ENCODE data around the gene NPR2. TPM values are rescaled to one million over a fixed set of nuclear protein-coding genes. Genes with fewer than 3 reads are reported as not detected.

Gene NPR2
- polyA plus RNA-seq, 3 donors: 0.48 TPM; not detected in 2

DNA sequence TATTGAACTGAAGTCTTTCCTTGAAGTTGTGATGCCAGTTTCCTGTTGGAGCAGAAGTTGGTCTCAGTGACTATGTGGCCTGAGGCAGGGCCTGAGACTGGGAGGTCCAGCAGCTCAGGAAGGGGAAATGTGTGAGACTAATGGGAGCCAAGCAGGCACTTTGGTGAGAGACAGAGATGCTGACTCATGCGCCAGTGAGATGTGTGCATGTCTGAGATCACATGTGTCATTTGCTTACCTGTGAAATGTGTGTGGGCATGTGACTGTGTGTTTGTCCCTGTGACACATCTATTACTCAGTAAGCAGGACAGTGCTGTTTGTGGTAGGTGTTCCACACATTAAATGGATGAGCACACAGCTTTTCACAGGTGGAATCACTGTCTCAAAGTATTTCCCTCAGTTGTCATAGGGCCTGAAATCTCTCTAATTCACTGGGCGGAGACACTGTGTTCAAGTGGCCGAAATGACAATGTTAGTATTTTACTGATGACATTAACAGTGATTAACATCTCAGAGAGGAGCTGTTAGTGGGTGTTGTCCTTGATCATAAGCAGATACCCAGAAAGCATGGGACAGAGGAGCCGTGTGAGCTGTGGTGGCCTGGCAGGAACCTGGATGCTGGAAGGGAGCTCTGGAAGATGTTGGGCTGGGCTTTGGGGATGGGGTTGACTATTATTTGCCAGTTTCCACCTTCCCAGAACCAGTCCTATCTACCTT is 7.4 kb downstream of the NPR2 start:
- Histone ChIP-seq H4K20me1 (ENCODE audit: insufficient read depth, low read length) (no peaks in the 10 kb centered on the region), H3K9me3 (replicated peaks in 1 of 2; ENCODE audit: control insufficient read depth in 1 of 2, insufficient read depth in 1 of 2, low read length in 2 of 2) (no peaks in the 10 kb centered on the region), H3K36me3 (replicated peaks in 1 of 2; ENCODE audit: control insufficient read depth in 1 of 2, insufficient read depth in 2 of 2, low read length in 2 of 2) (no peaks in the 10 kb centered on the region), H3K9ac (ENCODE audit: insufficient read depth, low read length, poor library complexity, severe bottlenecking) (no peak overlapping the region), H3K4me3 (replicated peaks in 1 of 3; ENCODE audit: low read depth in 2 of 3, low read length in 3 of 3) (no peak overlapping the region), H3K4me2 (replicated peaks; ENCODE audit: extremely low read depth, low read length, poor library complexity, severe bottlenecking) (no peak overlapping the region), H3K4me1 (ENCODE audit: control insufficient read depth in 1 of 2, insufficient read depth in 2 of 2, low read length in 2 of 2) (no peaks in the 10 kb centered on the region), H3K27ac (ENCODE audit: low read depth in 1 of 2, low read length in 2 of 2) (no peak overlapping the region), H2AFZ (ENCODE audit: insufficient read depth, low read depth, low read length, poor library complexity, severe bottlenecking) (no peak overlapping the region), H3K79me2 (ENCODE audit: insufficient read depth, low read length) (no peaks in the 10 kb centered on the region), H3K27me3 (ENCODE audit: control insufficient read depth in 2 of 2, insufficient read depth in 2 of 2, low read length in 2 of 2) (no peaks in the 10 kb centered on the region)
- TF ChIP-seq, protein P1, sequence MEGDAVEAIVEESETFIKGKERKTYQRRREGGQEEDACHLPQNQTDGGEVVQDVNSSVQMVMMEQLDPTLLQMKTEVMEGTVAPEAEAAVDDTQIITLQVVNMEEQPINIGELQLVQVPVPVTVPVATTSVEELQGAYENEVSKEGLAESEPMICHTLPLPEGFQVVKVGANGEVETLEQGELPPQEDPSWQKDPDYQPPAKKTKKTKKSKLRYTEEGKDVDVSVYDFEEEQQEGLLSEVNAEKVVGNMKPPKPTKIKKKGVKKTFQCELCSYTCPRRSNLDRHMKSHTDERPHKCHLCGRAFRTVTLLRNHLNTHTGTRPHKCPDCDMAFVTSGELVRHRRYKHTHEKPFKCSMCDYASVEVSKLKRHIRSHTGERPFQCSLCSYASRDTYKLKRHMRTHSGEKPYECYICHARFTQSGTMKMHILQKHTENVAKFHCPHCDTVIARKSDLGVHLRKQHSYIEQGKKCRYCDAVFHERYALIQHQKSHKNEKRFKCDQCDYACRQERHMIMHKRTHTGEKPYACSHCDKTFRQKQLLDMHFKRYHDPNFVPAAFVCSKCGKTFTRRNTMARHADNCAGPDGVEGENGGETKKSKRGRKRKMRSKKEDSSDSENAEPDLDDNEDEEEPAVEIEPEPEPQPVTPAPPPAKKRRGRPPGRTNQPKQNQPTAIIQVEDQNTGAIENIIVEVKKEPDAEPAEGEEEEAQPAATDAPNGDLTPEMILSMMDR (IDR thresholded peaks at IDR 0.05): no peak
- intact Hi-C loops (cut with micrococcal nuclease): no loop called here
- Mint-ChIP-seq H3K9me3 (no peaks in the 10 kb centered on the region), H3K27me3 (ENCODE audit: low read depth in 3 of 3) (peaks cover 2 to 6% (median 3%) of the 10 kb centered on the region in 3 donors), H3K4me3 (no peak overlapping the region), H3K4me1 (peaks cover 6% of the 10 kb centered on the region), H3K36me3 (no peaks in the 10 kb centered on the region), H3K27ac (peak overlapping the region in 1 of 7 donors; percentile 51)
- WGBS (ENCODE audit: insufficient coverage): 81% methylated on average over 3 of the region's 4 CpGs
- DNase-seq: peak in 1 of 3 donors; percentile 35

DNA sequence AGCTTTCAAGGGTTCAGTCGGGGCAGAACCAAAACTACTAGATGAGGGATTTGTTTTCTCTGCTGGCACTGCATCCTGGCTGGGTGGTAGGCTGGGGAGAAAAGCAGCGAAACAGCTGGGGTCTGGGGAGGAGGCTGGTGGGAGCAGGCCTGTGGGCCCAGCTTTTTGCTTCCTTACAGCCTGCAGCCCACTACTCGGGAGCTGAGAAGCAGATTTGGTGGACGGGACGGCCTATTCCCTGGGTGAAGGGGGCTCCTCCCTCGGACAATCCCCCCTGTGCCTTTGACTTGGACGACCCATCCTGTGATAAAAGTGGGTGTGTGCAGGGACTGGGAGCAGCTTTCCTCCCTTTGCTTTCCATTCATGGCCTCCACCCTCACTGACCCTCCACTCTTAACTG is 9.1 kb downstream of the NPR2 start:
- H3K4me1 Mint-ChIP-seq: peaks cover 3% of the 10 kb centered on the region

More for the DNA sequence above, 9.1 kb downstream of the NPR2 start:
- WGBS (ENCODE audit: insufficient coverage): 100% methylated on average over 2 of the region's 7 CpGs
- H4K20me1 ChIP-seq (ENCODE audit: insufficient read depth, low read length): no peaks in the 10 kb centered on the region
- H3K4me3 Mint-ChIP-seq: no peak overlapping the region
- no peaks in the 10 kb centered on the region for H3K9me3 Mint-ChIP-seq
- intact Hi-C loops (cut with micrococcal nuclease): no loop called here
- no peak overlapping the region for H2AFZ ChIP-seq (ENCODE audit: insufficient read depth, low read depth, low read length, poor library complexity, severe bottlenecking)
- H3K4me2 ChIP-seq (replicated peaks; ENCODE audit: extremely low read depth, low read length, poor library complexity, severe bottlenecking): no peak overlapping the region
- no peak overlapping the region for H3K27ac Mint-ChIP-seq
- no peaks in the 10 kb centered on the region for H3K9me3 ChIP-seq (replicated peaks in 1 of 2; ENCODE audit: control insufficient read depth in 1 of 2, insufficient read depth in 1 of 2, low read length in 2 of 2)
- no peaks in the 10 kb centered on the region for H3K36me3 Mint-ChIP-seq
- H3K9ac ChIP-seq (ENCODE audit: insufficient read depth, low read length, poor library complexity, severe bottlenecking): no peak overlapping the region
- no peak overlapping the region for H3K4me3 ChIP-seq (replicated peaks in 1 of 3; ENCODE audit: low read depth in 2 of 3, low read length in 3 of 3)
- no peak for DNase-seq
- H3K4me1 ChIP-seq (ENCODE audit: control insufficient read depth in 1 of 2, insufficient read depth in 2 of 2, low read length in 2 of 2): no peaks in the 10 kb centered on the region
- TF ChIP-seq, protein P1 (IDR thresholded peaks at IDR 0.05): no peak
- H3K36me3 ChIP-seq (replicated peaks in 1 of 2; ENCODE audit: control insufficient read depth in 1 of 2, insufficient read depth in 2 of 2, low read length in 2 of 2): no peaks in the 10 kb centered on the region
- H3K27ac ChIP-seq (ENCODE audit: low read depth in 1 of 2, low read length in 2 of 2): no peak overlapping the region
- H3K27me3 Mint-ChIP-seq (ENCODE audit: low read depth in 3 of 3): peaks cover 2 to 8% (median 3%) of the 10 kb centered on the region in 3 donors
- H3K27me3 ChIP-seq (ENCODE audit: control insufficient read depth in 2 of 2, insufficient read depth in 2 of 2, low read length in 2 of 2): no peaks in the 10 kb centered on the region
- H3K79me2 ChIP-seq (ENCODE audit: insufficient read depth, low read length): no peaks in the 10 kb centered on the region

Data from CD14-positive monocyte (primary cell).